Smooth muscle cell of the umbilical artery (primary cell): Measurements from ENCODE around the gene ELF3. TPM values are rescaled to one million over a fixed set of nuclear protein-coding genes. Genes with fewer than 3 reads are reported as not detected.

Source experiments
- total RNA-seq: library from RNA; depleted of rRNA; stranded (reverse); fragments of >200 nt; gene quantifications from 2 replicates; pipeline ENCODE4 v1.2.3, GENCODE V29; 2014

Gene ELF3
- total RNA-seq: 2.3 and 8.0 TPM in 2 replicates

GRCh38 chr1:202010180-202011015 is at the start of gene ELF3:
Gene ELF3 (plus strand): TSS chr1:202010587. CDS start chr1:202011137, 550 bp downstream.

GRCh38 chr1:201982623-201983379 is 27.6 kb upstream of the ELF3 start, which contains the start of gene RNPEP:
Gene RNPEP (plus strand): TSS chr1:201982648. CDS start chr1:201982667, 19 bp downstream.

Other genes with a start within 250 kb of the ELF3 start
- 17.8 and 22.3 TPM in 2 replicates for gene IPO9, start 181.4 kb upstream of the ELF3 start, total RNA-seq
- gene SHISA4, start 121.7 kb upstream of the ELF3 start, total RNA-seq: 15.1 and 23.2 TPM in 2 replicates
- 10.1 and 27.0 TPM in 2 replicates for gene LMOD1, start 64.0 kb upstream of the ELF3 start, total RNA-seq
- 82.5 and 85.8 TPM in 2 replicates for gene TIMM17A, start 55.1 kb upstream of the ELF3 start, total RNA-seq
- 81.7 and 89.0 TPM in 2 replicates for gene RNPEP, start 27.9 kb upstream of the ELF3 start, total RNA-seq
- 0.05 and 0.30 TPM in 2 replicates for gene GPR37L1, start 112.3 kb downstream of the ELF3 start, total RNA-seq
- 28.5 and 30.3 TPM in 2 replicates for gene ARL8A, start 134.2 kb downstream of the ELF3 start, total RNA-seq
- not detected in 2 replicates for gene PTPN7, start 150.0 kb downstream of the ELF3 start, total RNA-seq
- gene LGR6, start 183.2 kb downstream of the ELF3 start, total RNA-seq: not detected in 2 replicates